GM12878 (cell line): Measurements from ENCODE around the gene CUL1. TPM values are rescaled to one million over a fixed set of nuclear protein-coding genes. Genes with fewer than 3 reads are reported as not detected.
A peak's percentile ranks its signal among the peaks of the same experiment; 100 is the strongest.

Source experiments
- ATAC-seq: fragments of 200-7000 bp; cut with Tn5 transposase; 3 replicates; pipeline ENCODE4 v1.9.1; 2020; ENCODE audit warnings: mild to moderate bottlenecking, moderate library complexity
- BruUV-seq: library from RNA; stranded (reverse); fragments of 400-500 nt; replicated peaks from 2 replicates; lab custom pipeline; 2021; lab: Mats Ljungman, UMichigan
- CTCF ChIA-PET: fragments of 300-600 bp; sonication (Branson Sonifier 250); formaldehyde crosslinking; extraction: SDS; loops from one replicate; lab custom pipeline; 2021; ENCODE audit warnings: inconsistent platforms; lab: Yijun Ruan, JAX
- POLR2A ChIA-PET: fragments of 350-600 bp; formaldehyde crosslinking; extraction: SDS; loops from one replicate; lab custom pipeline; 2021; ENCODE audit warnings: inconsistent platforms; lab: Charles Lee
- RAD21 ChIA-PET: fragments of 300-600 bp; sonication (Branson Sonifier 250); formaldehyde crosslinking; loops from one replicate; lab custom pipeline; 2023; ENCODE audit warnings: antibody characterized with exemption; ENCODE audit not compliant: unreplicated experiment; lab: Charles Lee
- SMC1A ChIA-PET: fragments of 300-600 bp; sonication (Branson Sonifier 250); formaldehyde crosslinking; loops from one replicate; lab custom pipeline; 2023; ENCODE audit not compliant: unreplicated experiment, uncharacterized antibody; lab: Charles Lee
- DNase-seq: peaks from one replicate; pipeline ENCODE4 v3.0.0-alpha.2; 2011; ENCODE audit warnings: low read depth, low spot score
- FAIRE-seq: peaks from 3 replicates; lab custom pipeline; 2011; peaks lifted over from hg19 to GRCh38; lab: Jason Lieb, UNC
- H2AFZ ChIP-seq: 2 replicates; pipeline ENCODE4 v1.6.0; 2011; ENCODE audit warnings: low read depth, low read length, control low read depth; ENCODE audit not compliant: control insufficient read depth
- H3K27ac ChIP-seq: 2 replicates; pipeline ENCODE4 v1.5.1; 2011; ENCODE audit warnings: control low read depth; ENCODE audit not compliant: control insufficient read depth, insufficient read depth
- H3K27me3 ChIP-seq, 2 experiments: replicated peaks in 1 of 2; 2 replicates each; pipeline versions ENCODE4 v1.6.0 to v1.6.1; 2011; ENCODE audit warnings: low read length in 1 of 2; ENCODE audit not compliant: control insufficient read depth in 2 of 2, insufficient read depth in 2 of 2
- H3K36me3 ChIP-seq, 2 experiments: 2 replicates each; pipeline ENCODE4 v1.5.1; 2011; ENCODE audit warnings: low read length in 1 of 2; ENCODE audit not compliant: control insufficient read depth in 2 of 2, insufficient read depth in 2 of 2
- H3K4me1 ChIP-seq: 2 replicates; pipeline ENCODE4 v1.6.1; 2011; ENCODE audit warnings: mild to moderate bottlenecking, low read length, moderate library complexity, mixed read lengths; ENCODE audit not compliant: control insufficient read depth, insufficient read depth
- H3K4me2 ChIP-seq: 2 replicates; pipeline ENCODE4 v1.6.0; 2011; ENCODE audit warnings: control low read depth; ENCODE audit not compliant: control insufficient read depth, insufficient read depth
- H3K4me3 ChIP-seq: fragments of 200-600 bp; sonication (generic); 2 replicates; pipeline ENCODE4 v1.5.1; 2016
- H3K79me2 ChIP-seq: 2 replicates; pipeline ENCODE4 v1.6.0; 2011; ENCODE audit warnings: low read length; ENCODE audit not compliant: control insufficient read depth, insufficient read depth
- H3K9ac ChIP-seq: 2 replicates; pipeline ENCODE4 v1.8.0; 2011; ENCODE audit warnings: low read length, control low read depth, mixed read lengths; ENCODE audit not compliant: control insufficient read depth, insufficient read depth
- H3K9me3 ChIP-seq: replicated peaks from 3 replicates; pipeline ENCODE4 v1.5.1; 2011; ENCODE audit warnings: mild to moderate bottlenecking, low read length; ENCODE audit not compliant: control insufficient read depth, insufficient read depth
- H4K20me1 ChIP-seq: 2 replicates; pipeline ENCODE4 v1.6.0; 2011; ENCODE audit not compliant: control insufficient read depth, insufficient read depth
- MTA2 ChIP-seq: fragments of 450-650 bp; IDR thresholded peaks from 2 replicates; pipeline ENCODE4 v1.6.1; 2016; ENCODE audit warnings: low read depth, mild to moderate bottlenecking, moderate library complexity
- PAX8 ChIP-seq: fragments of 450-650 bp; IDR thresholded peaks from 2 replicates; pipeline ENCODE4 v1.6.1; 2017; ENCODE audit warnings: mild to moderate bottlenecking, moderate library complexity
- RAD21 ChIP-seq: IDR thresholded peaks from 2 replicates; pipeline ENCODE4 v1.6.1; 2011; ENCODE audit warnings: mild to moderate bottlenecking, low read depth, low read length, moderate library complexity; ENCODE audit not compliant: insufficient read depth
- RUNX3 ChIP-seq: IDR thresholded peaks from 2 replicates; pipeline ENCODE4 v1.6.1; 2012; ENCODE audit warnings: low read length, inconsistent platforms
- SIX5 ChIP-seq: IDR thresholded peaks from 2 replicates; pipeline ENCODE4 v1.6.1; 2011; ENCODE audit warnings: mild to moderate bottlenecking, low read depth, low read length, moderate library complexity; ENCODE audit not compliant: severe bottlenecking
- SMAD1 ChIP-seq: fragments of 450-650 bp; IDR thresholded peaks from 2 replicates; pipeline ENCODE4 v1.6.1; 2018; ENCODE audit warnings: mild to moderate bottlenecking, low read depth; ENCODE audit not compliant: partially characterized antibody
- SP1 ChIP-seq: IDR thresholded peaks from one replicate; pipeline ENCODE4 v1.6.1; 2011; ENCODE audit warnings: low read depth, low read length
- ZBED1 ChIP-seq: IDR thresholded peaks from 2 replicates; pipeline ENCODE4 v1.6.1; 2016; ENCODE audit warnings: borderline replicate concordance
- ZZZ3 ChIP-seq: IDR thresholded peaks from 2 replicates; pipeline ENCODE4 v1.6.1; 2011; ENCODE audit warnings: low read depth; ENCODE audit not compliant: control insufficient read depth, insufficient read length
- WGBS: methylation state at CpG from one replicate; pipeline ENCODE4 v1.1.6; 2016; ENCODE audit warnings: low lambda C conversion rate; ENCODE audit not compliant: insufficient replicate concordance, insufficient coverage; ENCODE audit errors: missing lambda C conversion rate; 5-methylcytosine and 5-hydroxymethylcytosine counted together
- in situ Hi-C: fragments of 300-500 bp; cut with MboI; formaldehyde crosslinking; loops from 9 replicates; pipeline ENCODE4 v1.14.3; 2018; ENCODE audit warnings: mixed read lengths
- intact Hi-C: fragments of 100-400 bp; cut with micrococcal nuclease; formaldehyde crosslinking; loops from one replicate; pipeline ENCODE4 v1.14.2; 2022; ENCODE audit not compliant: unreplicated experiment
- polyA plus RNA-seq, 11 experiments: library from polyadenylated mRNA; depleted of rRNA in 4 of 11; unstranded in 6 of 11; stranded (reverse) in 5 of 11; fragments of >200 nt; fragmentation: Nextera tagmentation in 4 of 11; fragmentation: Illumina TruSeq in 1 of 11; extraction: Ambion mirVana in 4 of 11; extraction: Trizol in 1 of 11; gene quantifications; 1 replicate in 1 of 11; 2 replicates in 10 of 11; pipeline versions ENCODE4 v1.2.1 to v1.2.3, GENCODE V29; 2011 to 2016; ENCODE audit warnings: inconsistent platforms in 2 of 11, missing spikeins in 2 of 11, low read depth in 1 of 11
- total RNA-seq, 4 experiments: library from RNA; depleted of rRNA in 3 of 4; stranded (reverse); fragments of >200 nt in 3 of 4; fragmentation: Illumina TruSeq in 1 of 4; extraction: Trizol in 1 of 4; gene quantifications; 2 replicates each; pipeline versions ENCODE4 v1.2.1 to v1.2.3, GENCODE V29; 2013 to 2021
- TF ChIP-seq, protein P1 (sequence below): IDR thresholded peaks from 2 replicates; pipeline ENCODE4 v1.6.1; 2012; ENCODE audit warnings: improper control_type of control experiment, low read depth, low read length; ENCODE audit not compliant: insufficient replicate concordance
- TF ChIP-seq, protein P2 (sequence below), 3 experiments: IDR thresholded peaks in 2 of 3; conservative IDR thresholded peaks in 1 of 3; 2 replicates each; pipeline ENCODE4 v1.5.1; 2011; ENCODE audit warnings: low read depth in 3 of 3, low read length in 3 of 3, mild to moderate bottlenecking in 3 of 3, control low read depth in 2 of 3, moderate library complexity in 2 of 3, inconsistent platforms in 1 of 3, mixed read lengths in 1 of 3; ENCODE audit not compliant: control insufficient read depth in 2 of 3, insufficient read depth in 1 of 3; ENCODE audit errors: extremely low read depth in 1 of 3
- TF ChIP-seq, protein P3 (sequence below): fragments of 450-650 bp; IDR thresholded peaks from 2 replicates; pipeline ENCODE4 v1.6.1; 2016; ENCODE audit warnings: mild to moderate bottlenecking, moderate library complexity, borderline replicate concordance

The CUL1 gene
- total and polyA plus RNA-seq, 10 of the 15 experiments (the other 5 are each of a cell fraction or from before 2014, with no cell fraction given): 13.3 to 63.9 (median 45.9) TPM

DNA sequence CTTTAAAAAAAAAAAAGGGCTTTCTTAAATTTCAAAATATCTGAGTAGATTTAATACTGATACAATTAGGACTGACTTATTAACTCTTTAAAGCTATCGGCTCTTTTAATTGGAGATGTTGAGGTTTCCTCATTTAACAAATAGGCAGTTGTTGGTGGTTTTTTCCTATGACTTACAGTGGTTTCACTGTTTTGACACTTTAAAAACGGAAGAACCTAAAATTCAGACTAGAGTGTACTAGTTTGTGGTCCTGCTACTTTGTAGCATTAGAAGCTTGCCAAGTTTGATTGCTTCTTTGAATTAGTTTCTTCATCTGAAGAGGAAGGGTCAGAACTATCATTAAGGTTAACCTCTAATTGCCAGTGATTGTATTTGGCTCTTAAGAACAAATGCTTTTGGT lies 27.7 kb downstream of the CUL1 start:
- 49% methylated on average over 2 of the region's 2 CpGs for WGBS
- ATAC-seq: peak; percentile 53
- no peak for FAIRE-seq
- Histone ChIP-seq H2AFZ (no peak overlapping the region), H4K20me1 (peaks cover 7% of the 10 kb centered on the region), H3K79me2 (peaks cover 72% of the 10 kb centered on the region), H3K4me1 (peaks cover 9% of the 10 kb centered on the region), H3K9ac (no peak overlapping the region), H3K36me3 (peaks cover 0 to 6% of the 10 kb centered on the region in 2 experiments), H3K9me3 (no peaks in the 10 kb centered on the region), H3K27ac (no peak overlapping the region), H3K4me2 (no peak overlapping the region; the same call in 1 of the 2 replicates), H3K4me3 (no peak overlapping the region), H3K27me3 (no peaks in the 10 kb centered on the region)
- in situ Hi-C loops: no loop called here
- intact Hi-C loops: no loop called here
- BruUV-seq: no TSS peak
- ChIA-PET CTCF (interaction anchor here (0.8 to 1.3 kb wide), 2 partner anchors 10 to 17 kb away, joined by 3 to 4 read pairs; no protein-coding TSS in a partner anchor), RAD21 (no interaction called here), POLR2A (no interaction called here), SMC1A (interaction anchor here (0.8 to 1.1 kb wide), 3 partner anchors 14 to 215 kb away, joined by 3 to 8 read pairs (median 3); no protein-coding TSS in a partner anchor)
- peak; percentile 77 for TF ChIP-seq MTA2
- peak; percentile 39; the same call in 1 of the 2 replicates for TF ChIP-seq RUNX3
- no peak for TF ChIP-seq SIX5
- TF ChIP-seq ZZZ3: no peak
- no peak for TF ChIP-seq PAX8
- TF ChIP-seq, protein P1, sequence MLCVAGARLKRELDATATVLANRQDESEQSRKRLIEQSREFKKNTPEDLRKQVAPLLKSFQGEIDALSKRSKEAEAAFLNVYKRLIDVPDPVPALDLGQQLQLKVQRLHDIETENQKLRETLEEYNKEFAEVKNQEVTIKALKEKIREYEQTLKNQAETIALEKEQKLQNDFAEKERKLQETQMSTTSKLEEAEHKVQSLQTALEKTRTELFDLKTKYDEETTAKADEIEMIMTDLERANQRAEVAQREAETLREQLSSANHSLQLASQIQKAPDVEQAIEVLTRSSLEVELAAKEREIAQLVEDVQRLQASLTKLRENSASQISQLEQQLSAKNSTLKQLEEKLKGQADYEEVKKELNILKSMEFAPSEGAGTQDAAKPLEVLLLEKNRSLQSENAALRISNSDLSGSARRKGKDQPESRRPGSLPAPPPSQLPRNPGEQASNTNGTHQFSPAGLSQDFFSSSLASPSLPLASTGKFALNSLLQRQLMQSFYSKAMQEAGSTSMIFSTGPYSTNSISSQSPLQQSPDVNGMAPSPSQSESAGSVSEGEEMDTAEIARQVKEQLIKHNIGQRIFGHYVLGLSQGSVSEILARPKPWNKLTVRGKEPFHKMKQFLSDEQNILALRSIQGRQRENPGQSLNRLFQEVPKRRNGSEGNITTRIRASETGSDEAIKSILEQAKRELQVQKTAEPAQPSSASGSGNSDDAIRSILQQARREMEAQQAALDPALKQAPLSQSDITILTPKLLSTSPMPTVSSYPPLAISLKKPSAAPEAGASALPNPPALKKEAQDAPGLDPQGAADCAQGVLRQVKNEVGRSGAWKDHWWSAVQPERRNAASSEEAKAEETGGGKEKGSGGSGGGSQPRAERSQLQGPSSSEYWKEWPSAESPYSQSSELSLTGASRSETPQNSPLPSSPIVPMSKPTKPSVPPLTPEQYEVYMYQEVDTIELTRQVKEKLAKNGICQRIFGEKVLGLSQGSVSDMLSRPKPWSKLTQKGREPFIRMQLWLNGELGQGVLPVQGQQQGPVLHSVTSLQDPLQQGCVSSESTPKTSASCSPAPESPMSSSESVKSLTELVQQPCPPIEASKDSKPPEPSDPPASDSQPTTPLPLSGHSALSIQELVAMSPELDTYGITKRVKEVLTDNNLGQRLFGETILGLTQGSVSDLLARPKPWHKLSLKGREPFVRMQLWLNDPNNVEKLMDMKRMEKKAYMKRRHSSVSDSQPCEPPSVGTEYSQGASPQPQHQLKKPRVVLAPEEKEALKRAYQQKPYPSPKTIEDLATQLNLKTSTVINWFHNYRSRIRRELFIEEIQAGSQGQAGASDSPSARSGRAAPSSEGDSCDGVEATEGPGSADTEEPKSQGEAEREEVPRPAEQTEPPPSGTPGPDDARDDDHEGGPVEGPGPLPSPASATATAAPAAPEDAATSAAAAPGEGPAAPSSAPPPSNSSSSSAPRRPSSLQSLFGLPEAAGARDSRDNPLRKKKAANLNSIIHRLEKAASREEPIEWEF: no peak
- TF ChIP-seq SMAD1: no peak
- TF ChIP-seq, protein P2, sequence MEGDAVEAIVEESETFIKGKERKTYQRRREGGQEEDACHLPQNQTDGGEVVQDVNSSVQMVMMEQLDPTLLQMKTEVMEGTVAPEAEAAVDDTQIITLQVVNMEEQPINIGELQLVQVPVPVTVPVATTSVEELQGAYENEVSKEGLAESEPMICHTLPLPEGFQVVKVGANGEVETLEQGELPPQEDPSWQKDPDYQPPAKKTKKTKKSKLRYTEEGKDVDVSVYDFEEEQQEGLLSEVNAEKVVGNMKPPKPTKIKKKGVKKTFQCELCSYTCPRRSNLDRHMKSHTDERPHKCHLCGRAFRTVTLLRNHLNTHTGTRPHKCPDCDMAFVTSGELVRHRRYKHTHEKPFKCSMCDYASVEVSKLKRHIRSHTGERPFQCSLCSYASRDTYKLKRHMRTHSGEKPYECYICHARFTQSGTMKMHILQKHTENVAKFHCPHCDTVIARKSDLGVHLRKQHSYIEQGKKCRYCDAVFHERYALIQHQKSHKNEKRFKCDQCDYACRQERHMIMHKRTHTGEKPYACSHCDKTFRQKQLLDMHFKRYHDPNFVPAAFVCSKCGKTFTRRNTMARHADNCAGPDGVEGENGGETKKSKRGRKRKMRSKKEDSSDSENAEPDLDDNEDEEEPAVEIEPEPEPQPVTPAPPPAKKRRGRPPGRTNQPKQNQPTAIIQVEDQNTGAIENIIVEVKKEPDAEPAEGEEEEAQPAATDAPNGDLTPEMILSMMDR (IDR thresholded peaks at IDR 0.05 in 2 of 3, conservative IDR thresholded peaks at IDR 0.05 in 1 of 3; ENCODE audit: control insufficient read depth in 2 of 3, extremely low read depth in 1 of 3, insufficient read depth in 1 of 3, low read depth in 3 of 3, low read length in 3 of 3): no peak
- TF ChIP-seq RAD21: no peak
- no peak for TF ChIP-seq SP1
- no peak for TF ChIP-seq ZBED1
- TF ChIP-seq, protein P3, sequence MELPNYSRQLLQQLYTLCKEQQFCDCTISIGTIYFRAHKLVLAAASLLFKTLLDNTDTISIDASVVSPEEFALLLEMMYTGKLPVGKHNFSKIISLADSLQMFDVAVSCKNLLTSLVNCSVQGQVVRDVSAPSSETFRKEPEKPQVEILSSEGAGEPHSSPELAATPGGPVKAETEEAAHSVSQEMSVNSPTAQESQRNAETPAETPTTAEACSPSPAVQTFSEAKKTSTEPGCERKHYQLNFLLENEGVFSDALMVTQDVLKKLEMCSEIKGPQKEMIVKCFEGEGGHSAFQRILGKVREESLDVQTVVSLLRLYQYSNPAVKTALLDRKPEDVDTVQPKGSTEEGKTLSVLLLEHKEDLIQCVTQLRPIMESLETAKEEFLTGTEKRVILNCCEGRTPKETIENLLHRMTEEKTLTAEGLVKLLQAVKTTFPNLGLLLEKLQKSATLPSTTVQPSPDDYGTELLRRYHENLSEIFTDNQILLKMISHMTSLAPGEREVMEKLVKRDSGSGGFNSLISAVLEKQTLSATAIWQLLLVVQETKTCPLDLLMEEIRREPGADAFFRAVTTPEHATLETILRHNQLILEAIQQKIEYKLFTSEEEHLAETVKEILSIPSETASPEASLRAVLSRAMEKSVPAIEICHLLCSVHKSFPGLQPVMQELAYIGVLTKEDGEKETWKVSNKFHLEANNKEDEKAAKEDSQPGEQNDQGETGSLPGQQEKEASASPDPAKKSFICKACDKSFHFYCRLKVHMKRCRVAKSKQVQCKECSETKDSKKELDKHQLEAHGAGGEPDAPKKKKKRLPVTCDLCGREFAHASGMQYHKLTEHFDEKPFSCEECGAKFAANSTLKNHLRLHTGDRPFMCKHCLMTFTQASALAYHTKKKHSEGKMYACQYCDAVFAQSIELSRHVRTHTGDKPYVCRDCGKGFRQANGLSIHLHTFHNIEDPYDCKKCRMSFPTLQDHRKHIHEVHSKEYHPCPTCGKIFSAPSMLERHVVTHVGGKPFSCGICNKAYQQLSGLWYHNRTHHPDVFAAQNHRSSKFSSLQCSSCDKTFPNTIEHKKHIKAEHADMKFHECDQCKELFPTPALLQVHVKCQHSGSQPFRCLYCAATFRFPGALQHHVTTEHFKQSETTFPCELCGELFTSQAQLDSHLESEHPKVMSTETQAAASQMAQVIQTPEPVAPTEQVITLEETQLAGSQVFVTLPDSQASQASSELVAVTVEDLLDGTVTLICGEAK: no peak
- DNase-seq: no peak
